IPS DF 4.7 (cell line): Measurements from ENCODE around the gene HPS1.

Experiments used
- DNase-seq: peaks from one replicate; pipeline ENCODE4 v3.0.0-alpha.2; 2013; ENCODE audit warnings: low spot score; ENCODE audit errors: extremely low read depth

Gene HPS1

DNA sequence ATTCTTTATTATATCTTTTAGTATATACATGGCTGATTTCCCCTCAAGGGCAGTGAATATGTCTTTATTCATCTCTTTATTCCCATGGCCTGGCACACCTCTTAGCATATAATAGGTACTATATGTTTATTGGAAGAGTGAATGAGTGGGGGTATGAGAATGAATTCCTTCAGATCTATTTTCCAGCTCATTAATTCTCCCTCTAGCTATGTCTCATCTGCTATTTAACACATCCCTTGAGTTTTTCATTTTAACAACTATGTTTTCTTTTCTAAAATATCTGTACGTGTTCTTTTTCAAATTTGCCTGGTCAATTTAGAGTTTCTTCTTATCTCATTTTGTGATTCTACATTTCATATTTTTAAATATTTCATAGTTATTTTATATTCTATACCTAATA lies 14.4 kb downstream of the HPS1 start:
- DNase-seq = no peak

DNA sequence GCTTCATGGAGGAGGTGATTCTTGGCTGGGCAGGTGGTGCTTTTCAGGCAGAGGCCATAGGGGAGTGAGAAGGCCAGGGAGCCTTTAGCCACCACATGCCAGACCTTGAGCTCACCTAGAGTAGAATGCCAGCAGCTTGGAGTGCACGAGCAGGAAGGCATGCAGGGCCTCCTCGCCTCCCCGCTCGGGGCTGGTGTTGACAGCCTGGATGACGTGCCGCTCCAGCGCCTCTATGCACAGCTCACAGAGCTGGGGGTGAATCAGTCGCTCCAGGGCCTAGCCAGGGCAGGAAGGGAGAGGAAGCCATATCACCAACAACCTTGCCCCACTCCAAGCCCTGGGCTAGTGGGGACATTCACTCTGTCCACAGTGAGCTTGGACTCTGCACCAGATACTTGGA lies 15.7 kb downstream of the HPS1 start:
- no peak for DNase-seq

DNA sequence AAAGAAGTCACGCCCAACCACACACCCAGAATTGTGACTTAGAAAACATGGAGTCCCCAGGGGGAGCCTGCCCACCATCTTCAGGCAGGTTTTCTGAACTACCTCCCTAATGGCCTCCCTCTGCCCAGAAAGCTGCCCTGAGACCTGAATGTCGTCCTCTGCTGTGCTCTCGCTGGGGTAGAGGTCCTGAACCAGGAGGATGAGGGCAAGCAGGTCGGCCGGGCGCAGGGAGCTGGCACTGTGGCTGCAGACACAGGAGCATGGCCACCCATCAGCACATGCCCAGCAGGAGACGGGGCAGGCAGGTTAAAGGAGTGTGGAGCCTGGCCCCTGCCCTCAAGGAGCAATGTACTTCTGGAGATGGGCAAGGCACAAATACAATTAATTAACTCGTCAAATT lies 16.3 kb downstream of the HPS1 start:
- DNase-seq = no peak

DNA sequence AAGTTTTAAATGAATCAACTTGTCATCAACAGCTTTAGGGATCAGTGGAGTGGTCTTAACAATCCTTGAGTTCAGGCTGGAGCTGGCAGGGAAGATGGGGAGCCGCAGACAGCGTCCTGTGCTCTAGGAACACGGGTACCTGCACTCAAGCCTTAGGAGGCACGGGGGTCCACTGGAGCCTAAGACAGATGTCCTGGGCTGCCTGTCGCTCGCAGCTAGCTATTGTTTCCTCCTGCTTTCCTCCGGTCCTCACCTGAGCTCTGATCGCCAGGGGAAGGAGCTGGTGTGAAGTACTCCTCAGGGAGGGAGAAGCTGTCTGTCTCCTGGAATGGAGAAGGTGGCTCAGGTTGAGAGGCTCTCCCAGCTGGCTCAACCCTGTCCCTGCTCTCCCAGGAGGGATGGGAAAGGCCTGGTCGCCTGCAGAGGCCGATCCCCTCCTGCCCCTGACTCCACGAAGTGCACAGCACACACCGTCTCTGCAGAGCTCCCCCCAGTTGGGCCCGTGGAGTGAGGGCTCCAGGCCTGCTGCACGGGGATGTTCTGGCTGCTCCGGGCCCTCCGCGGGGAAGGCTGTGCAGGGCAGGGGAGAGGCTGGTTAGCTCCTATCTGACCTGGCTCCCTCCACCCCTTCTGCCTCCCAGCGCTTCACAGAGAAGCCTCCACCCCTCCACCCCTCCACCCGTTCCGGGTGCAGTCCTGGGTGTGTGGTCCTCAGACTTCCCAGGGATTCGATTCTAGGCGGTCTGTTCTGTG lies 17.2 kb downstream of the HPS1 start:
- DNase-seq = no peak

DNA sequence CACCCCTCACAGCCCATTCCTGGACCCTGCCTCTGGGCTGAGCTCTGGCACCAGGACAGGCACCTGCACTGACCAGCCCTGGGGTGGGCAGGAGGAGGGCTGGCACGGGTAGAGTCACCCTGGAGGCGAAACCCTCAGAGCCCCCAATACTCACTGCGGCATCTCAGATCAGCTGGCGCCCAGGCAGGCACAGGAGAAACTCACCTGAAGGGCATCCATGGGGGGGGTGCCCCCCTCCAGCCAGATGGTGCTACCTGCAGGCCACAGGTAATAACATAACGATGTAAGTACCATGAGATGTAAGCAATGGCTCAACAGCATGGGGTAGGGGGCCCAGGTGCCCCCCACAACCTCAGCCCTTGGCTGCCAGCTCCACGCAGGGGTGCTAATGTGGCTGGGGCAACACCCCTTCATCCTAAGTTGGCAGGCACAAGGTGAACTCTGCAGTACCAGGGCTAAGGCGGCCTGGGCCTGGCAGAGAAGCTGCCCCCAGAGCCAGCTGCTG lies 19.7 kb downstream of the HPS1 start:
- DNase-seq = no peak

DNA sequence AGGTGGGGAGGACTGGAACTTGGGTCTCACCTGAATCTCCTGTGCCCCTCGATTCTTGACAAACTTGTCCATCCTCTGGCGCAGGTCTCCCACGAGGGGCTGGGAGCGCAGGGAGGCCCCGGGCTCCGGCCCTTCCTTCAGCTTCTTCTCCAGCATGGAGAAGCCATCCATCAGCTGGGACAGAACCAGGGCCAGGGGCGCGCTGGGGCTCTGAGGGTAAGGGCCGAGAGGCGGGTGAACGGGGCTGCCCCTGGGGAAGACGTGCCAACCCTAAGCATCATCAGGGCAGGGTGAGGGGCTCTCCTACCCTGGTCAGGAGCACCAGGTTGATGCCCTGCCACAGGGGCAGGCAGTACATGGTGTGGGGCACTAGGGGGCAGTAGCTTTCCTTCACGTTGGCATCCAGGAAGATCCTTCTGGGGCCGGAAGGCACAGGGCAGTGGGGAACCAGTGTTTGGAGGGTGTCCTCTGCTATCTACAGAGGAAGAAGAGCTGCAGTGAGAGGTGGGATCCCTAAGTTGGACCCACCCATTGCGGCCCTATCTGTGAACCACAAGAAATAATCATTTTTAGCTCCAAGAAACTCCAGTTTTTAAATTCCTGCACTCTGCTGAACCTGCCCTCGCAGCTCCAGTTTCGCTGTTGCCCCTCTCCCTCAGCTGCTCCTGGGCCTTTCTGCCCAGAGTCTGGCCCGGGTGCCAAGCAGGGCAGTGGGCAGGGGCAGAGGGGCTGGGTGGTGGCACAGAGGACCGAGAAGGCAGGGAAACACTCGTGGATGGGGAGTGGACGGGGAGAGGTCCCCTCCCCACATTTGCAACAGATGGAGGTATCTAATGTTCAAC lies 21.0 kb downstream of the HPS1 start:
- no peak for DNase-seq

DNA sequence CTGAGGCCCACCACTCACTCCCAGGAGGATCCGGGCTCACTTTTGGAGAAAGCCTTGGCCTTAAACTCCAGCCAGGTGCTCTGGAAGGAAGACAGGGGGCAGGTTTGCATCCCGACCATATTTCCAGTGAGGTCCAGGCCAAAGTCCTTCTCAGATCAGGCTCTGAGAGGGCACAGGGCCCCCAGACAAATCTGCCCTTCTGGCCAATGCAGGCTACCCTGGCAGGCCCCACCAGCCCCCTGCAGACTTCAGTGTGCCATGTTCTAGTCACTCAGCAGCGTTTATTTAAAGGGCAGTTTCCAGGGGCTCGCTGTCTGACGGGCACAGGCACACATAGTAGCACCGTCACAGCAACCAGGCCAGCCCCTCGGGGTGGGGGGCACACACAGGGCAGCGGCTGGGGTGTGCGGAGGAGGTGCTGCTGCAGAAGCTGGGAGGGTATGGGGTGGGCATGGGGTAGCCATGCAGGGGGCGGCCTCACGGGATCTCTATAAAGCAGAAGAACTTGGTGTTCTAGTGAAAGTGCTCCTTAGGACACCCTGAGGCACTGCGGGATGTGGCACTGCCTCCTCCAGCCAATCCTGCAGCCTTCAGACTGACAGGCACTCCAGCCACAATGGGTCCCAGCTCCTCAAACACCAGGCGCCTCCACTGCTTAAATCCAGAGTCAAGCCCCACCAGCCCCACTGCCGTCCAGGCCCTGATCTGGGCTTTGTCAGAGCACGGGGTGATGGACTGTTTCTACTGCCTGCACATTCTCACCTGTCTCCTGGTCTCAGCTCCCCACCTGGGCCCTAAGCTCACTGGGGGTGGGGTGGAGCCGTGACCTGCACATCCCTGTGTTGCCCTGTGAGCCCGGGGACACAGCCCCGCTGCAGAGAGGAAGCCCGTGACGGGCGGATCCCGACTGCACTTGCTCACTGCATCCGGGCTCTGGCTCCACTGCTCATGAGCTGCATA lies 22.2 kb downstream of the HPS1 start:
- DNase-seq = no peak

DNA sequence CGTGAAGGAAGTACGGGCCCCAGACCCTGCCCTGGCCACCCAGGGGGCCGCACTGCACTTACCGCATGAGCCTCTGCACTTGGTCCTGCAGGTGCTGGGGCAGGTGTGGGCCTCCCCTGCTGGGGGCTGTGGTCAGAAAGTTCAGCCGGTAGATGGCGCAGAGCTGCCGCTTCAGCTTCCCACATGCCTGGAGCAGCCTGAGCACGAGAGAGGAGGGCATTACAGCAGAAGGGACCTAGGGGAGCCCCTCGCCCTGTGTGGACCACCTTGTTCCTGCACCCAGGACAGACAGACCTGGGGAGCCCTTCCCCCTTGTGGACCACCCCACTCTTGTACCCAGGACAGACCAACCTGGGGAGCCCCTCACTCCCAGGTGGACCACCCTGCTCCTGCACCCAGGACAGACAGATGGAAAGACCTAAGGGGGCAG lies 23.0 kb downstream of the HPS1 start:
- no peak for DNase-seq

DNA sequence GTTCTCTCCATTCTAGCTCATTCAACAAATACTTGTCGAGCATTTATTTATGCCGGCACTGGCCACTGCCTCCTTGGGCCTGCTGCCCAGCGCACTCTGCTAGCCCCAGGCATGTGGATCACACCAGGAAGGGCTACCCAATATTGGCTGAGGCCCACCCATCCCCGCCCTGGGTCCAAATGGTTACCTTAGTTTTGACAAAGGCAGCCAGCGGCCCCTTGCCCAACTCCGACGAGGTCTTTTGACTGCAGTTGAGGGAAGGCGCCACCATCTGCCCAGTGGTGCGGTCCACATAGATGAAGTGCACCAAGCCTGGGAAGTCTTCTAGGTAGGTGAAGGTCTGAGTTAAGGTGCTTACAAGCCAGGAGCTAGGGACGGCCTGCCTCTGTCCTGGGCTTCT lies 24.6 kb downstream of the HPS1 start:
- no peak for DNase-seq

DNA sequence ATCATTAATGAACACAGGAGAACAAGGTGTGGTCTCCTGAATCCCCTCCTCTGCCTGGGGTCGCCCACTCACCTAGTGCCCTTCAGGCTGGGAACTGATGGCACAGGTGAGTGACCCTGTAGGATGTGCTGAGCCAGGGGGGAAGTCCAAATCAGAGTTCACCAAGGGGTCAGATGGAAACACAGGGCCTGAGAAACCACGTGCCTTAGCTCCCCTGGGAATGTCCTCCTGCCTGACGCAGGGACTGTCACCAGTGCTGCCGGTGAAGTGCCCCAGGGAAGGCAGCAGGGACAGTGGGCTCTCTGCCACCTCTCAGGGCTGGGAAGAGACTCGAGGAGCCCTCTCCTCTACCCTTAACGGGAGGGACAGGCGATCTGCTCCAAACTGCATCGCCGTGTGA lies 25.9 kb downstream of the HPS1 start:
- no peak for DNase-seq

DNA sequence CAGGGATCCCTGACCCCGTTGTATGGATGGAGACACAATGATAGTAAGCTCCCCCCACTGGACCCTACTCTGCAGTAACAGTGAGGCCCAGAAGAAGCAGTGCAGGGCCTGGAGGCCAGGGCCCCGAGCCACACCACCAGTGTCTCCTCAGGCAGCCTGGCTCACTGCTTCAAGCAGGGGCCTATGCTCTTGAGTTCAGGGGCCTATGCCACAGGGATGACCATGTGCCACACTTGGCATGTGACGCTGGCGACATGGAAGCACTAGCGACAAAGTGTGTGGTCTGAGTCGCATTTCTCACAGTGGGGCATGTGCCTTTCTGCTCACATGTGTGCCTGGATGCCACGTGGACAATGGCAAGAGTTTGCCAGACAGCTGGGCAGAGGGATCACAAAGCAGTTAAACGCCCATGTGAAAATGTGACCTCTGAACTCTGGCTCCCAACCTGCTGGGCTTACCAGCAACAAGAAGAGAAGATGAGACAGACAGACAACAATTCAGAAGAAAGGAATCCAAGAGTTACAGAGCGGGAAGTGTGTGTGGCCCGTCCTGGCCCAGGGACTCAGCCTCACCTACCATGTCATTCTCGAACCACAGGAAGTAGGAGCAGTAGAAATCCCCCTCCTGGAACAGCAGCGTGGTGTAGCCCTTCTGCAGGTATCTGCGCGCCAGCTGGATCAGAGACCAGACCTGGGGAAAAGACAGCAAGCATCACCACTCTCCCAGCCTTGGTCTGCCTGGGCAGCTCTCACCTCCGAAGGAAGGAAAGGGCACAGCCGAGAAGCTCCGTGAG lies 27.1 kb downstream of the HPS1 start:
- DNase-seq = no peak

DNA sequence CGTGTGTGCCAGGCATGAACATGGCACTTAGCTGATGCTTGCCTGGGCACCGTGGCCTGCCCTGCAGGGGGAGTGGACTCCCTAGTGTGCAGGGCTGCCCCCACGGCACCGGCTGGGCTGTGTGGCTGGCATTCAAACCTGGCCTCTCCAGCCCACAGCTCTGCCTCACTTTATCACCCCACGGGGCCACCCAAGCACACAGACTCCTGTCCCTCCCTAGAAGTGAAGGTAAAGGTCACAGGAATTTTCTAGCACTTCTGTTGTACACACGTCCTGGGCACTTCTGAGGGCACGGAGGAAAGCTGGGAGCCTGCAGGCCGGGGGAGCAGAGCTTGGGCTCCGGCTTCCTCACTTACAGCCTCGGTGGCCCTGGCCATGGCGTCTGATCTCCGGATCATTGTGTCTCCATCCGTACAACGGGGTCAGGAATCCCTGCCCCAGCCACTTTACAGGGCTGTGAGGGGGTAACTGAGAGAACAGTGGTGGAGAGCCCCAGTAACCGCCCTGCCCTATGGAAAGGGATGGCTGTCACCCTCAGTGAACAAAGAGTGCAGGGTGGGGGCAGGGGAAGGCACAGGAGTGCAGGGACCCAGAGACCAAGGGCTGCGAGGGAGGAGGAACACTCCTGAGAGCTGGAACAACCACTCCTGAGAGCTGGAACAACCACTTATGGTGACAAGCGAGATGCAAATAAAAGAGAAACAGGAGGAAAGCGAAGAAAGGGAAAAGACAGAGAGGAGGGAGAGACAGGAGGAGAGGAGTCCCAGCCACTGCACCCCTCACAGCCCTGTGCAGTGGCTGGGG lies 27.9 kb downstream of the HPS1 start:
- no peak for DNase-seq

DNA sequence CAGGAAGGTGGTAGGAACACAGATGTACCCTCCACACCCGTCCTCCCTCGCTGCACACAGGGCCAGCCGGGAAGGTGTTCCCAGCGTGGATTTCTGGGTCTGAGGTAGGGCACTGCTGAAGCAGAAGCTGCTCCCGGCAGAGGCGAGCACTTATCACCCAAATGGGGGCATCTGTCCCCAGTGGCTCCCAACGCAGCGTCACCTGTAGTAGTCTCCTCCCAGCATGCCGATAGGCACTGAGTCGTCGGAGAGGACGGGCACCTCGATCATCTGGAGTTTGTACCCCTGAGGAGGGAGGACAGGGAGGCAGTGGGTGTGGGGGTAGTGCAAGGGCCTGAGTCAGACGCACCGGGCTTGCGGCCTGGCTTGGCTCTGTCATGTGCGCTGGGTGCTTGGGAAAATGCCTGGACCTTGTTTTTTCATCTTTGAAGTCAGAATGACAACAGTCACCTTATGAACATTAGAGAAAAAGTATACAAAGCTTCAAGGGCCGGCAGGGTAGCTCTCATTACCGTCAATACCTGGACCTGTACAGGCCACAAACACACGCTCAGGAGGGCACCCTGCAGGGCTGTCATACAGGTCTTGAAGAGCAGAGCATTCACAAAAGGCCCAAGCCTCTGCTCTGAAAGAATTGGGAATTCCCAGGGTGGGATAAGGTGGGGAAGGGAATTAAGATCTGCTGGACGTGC lies 28.6 kb downstream of the HPS1 start:
- DNase-seq = no peak

DNA sequence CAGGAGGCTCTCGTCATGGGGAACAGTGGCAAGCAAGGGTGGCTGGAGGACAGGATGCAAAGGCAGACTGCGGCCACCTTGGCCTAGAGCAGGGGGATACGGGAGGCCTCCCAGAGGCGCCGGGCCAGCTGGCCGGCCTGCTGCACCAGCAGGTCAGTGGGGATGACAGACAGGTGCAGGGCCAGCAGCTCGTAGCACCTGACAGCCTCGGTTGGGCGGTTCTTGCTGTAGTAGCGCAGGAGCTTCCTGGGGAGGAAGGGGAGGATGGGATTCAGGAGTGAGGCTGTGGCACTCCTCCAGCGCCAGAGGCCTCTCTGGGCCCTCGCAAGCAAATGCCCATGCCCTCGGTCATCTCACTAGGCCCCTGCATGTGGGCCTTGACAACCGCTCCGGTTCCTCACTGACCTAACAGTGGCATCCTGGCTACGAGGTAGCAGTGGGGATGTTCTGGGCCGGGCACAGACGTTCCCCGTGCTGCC lies 29.2 kb downstream of the HPS1 start:
- DNase-seq = no peak

DNA sequence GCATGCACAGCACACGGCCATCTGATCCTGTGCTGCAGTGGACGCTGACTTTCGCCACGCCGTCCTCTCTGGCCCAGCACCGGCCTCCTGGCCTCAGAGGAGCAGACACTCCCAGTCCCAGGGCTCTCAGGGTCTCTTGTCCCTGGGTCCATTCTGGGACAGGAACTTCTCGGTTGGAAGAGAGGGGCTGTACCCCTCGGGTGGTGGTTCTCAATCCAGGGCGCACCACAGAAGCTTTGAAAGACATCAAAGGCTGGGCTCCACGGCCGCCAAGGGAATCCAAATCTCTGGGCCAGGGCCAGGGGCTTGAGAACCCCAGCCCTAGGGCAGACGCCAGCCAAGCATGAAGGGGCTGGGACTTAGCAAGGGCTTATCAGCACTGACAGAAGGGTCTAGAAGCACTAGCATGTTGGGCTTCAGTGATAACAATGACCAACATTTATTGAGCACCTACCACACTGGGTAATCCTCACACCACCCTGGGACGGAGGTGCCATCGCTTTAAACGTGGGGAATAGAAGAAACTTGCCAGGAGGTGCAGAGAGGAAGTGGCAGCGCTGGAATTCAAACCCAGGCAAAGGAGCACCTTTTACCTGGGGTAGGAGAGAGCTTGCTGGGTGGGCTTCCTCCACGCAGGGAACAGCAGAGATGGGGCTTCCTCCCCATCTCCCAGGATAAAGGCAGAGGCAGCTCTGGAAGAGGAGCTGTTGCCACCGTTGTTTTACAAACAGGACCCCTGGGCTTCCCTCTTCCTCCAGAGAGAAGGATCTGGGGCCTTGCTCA lies 29.9 kb downstream of the HPS1 start:
- DNase-seq = no peak

DNA sequence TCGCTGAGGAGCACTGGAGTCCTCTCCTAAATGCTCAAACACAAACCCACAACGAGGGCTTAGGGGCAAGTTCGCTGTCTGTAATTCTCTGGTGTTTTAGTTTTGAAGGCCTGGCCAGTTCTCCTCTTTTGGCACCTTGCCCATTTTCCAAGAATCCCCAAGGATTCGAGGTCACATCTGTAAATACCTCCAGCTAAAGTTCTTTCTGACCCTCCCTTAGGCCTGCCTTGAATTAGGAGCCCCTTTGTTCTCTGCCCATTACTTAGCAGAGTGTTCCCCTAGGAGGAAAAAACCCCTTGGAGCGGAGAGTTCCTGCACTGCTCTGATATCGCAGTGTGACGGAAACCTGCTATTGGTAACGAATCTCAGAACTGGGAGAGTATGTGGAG lies 31.0 kb downstream of the HPS1 start:
- DNase-seq = no peak

DNA sequence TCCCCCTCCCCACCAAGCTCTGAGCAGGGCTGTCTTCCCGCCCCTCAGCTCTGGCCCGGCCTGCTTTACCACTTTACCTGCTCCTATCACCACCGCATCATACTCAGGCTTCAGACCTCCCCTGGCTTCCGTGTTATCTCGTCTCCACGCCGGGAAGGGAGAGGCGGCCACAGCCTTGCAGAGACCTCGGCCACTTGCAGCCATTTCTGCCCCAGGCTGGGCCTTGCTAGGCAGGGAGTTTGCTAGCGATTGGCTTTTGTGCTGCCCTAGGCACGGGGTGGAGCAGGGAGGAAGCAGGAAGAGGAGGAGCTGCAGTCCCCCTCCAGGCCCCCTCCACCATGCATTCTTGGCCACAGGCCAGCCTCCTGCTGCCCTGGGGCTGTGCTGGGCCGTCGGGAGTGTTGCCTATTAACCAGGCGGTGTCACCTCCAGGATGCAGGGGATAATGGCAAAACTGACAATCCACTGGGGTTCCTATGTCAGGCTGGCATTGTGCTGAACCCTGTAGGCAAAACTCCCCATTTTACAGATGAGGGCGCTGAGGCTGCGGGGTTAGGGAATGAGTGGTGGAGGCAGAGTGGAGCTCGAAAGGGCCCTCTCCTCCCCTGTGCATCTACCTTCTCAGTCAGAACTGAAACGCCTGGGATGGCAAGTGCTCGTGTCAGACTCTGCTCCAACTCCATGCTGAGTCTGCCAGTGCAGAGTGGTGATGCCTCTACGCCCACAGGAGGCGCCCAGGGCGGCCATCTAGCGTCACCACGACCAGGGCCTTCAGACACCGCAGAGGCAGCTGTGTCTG lies 31.6 kb downstream of the HPS1 start, which contains the start of gene PYROXD2:
Gene PYROXD2, minus strand, starts transcription at position 251 of the 799 bp plus-strand sequence. Its CDS starts 47 bp downstream, at position 204.
- peak; percentile 62 for DNase-seq
